Neural cell (in vitro differentiated cells): ENCODE measurements around the gene NDEL1.

Source experiments
- CTCF ChIP-seq: fragments of 450-650 bp; IDR thresholded peaks from 2 replicates; pipeline ENCODE4 v1.5.1; 2014; ENCODE audit warnings: antibody characterized with exemption, mild to moderate bottlenecking, moderate library complexity; ENCODE audit not compliant: poor library complexity, severe bottlenecking
- EZH2 ChIP-seq: fragments of 200-600, 300-800 bp; shearing (Covaris generic), sonication (generic); IDR thresholded peaks from 2 replicates; pipeline ENCODE4 v1.6.1; 2014; ENCODE audit warnings: antibody characterized with exemption, low read length, borderline replicate concordance, mild to moderate bottlenecking; ENCODE audit not compliant: insufficient read depth, poor library complexity, severe bottlenecking
- REST ChIP-seq: IDR thresholded peaks from 2 replicates; pipeline ENCODE4 v1.6.1; 2012; ENCODE audit warnings: borderline replicate concordance
- TAF1 ChIP-seq: IDR thresholded peaks from 2 replicates; pipeline ENCODE4 v1.6.1; 2012; ENCODE audit warnings: low read depth

DNA sequence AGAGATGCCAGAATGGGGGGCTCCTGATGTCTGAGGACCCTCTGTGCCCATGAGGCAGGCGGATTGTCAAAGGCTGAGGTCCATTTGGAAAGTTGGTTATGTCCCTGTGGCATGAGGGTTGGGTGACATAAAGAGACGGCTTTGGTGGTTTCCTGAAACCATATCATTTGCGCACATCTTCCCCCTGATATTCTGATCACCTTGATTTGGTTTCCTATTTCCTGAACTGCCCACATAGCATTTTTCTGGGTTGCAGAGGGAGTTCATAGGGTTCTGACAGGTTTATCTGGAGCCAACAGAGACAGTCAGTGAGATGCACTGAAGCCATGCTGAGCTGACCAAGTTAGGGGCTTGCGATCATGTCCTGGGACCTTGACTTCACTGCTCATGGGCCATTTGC, 22.4 kb upstream of the NDEL1 start:
- TF ChIP-seq CTCF (no peak), REST (no peak), EZH2 (no peak), TAF1 (no peak)
